Loucy (cell line): ENCODE results near the gene PARD3B.

Experiments
- EZH2phosphoT487 ChIP-seq: fragments of 200-600 bp; IDR thresholded peaks from 2 replicates; pipeline ENCODE4 v1.6.1; 2018; ENCODE audit warnings: antibody characterized with exemption, mild to moderate bottlenecking, moderate library complexity, borderline replicate concordance
- TF ChIP-seq, protein P1 (sequence below): fragments of 200-600 bp; sonication (generic); conservative IDR thresholded peaks from 2 replicates; pipeline ENCODE4 v1.5.1; 2014; ENCODE audit warnings: mild to moderate bottlenecking, antibody characterized with exemption, low read length

DNA sequence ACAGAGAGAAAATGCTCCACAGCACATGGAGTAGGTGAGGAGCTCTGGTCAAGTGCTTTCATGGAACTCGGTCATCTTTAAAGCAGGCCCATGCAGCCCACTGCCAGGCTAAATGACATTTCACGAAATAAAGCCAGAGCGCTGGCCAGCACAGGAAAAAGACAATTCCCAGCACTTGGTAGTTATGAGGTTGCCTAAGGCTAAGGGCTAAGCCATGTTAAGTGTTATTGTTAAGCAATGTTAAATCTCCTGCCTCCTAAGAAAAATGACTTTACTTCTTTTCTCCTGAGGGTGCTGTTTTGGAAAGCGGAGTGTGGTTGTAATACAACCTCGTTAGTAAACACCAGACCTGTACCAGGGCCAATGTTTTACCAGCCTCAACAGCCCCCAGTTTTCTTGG, 1011.1 kb downstream of the PARD3B start:
- TF ChIP-seq, protein P1, sequence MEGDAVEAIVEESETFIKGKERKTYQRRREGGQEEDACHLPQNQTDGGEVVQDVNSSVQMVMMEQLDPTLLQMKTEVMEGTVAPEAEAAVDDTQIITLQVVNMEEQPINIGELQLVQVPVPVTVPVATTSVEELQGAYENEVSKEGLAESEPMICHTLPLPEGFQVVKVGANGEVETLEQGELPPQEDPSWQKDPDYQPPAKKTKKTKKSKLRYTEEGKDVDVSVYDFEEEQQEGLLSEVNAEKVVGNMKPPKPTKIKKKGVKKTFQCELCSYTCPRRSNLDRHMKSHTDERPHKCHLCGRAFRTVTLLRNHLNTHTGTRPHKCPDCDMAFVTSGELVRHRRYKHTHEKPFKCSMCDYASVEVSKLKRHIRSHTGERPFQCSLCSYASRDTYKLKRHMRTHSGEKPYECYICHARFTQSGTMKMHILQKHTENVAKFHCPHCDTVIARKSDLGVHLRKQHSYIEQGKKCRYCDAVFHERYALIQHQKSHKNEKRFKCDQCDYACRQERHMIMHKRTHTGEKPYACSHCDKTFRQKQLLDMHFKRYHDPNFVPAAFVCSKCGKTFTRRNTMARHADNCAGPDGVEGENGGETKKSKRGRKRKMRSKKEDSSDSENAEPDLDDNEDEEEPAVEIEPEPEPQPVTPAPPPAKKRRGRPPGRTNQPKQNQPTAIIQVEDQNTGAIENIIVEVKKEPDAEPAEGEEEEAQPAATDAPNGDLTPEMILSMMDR, result no peak
- no peak for TF ChIP-seq EZH2phosphoT487
